Stomach smooth muscle (tissue), 2 donors: ENCODE results near the gene FOXF1.

ENCODE experiments used
- H3K27ac ChIP-seq: one replicate; pipeline ENCODE4 v1.7.0; 2013; ENCODE audit warnings: mild to moderate bottlenecking, low read length, inconsistent platforms
- H3K27me3 ChIP-seq, 2 donors: one replicate each; pipeline ENCODE4 v1.7.0; 2013; ENCODE audit warnings: low read length in 2 of 2; ENCODE audit not compliant: insufficient read depth in 2 of 2, control insufficient read depth in 1 of 2
- H3K36me3 ChIP-seq, 2 donors: one replicate each; pipeline ENCODE4 v1.7.0; 2013; ENCODE audit warnings: low read length in 2 of 2; ENCODE audit not compliant: control insufficient read depth in 2 of 2, insufficient read depth in 2 of 2
- H3K4me1 ChIP-seq: one replicate; pipeline ENCODE4 v1.7.0; 2013; ENCODE audit warnings: low read length; ENCODE audit not compliant: control insufficient read depth, insufficient read depth
- H3K4me3 ChIP-seq, 2 donors: one replicate each; pipeline ENCODE4 v1.7.0; 2013; ENCODE audit warnings: low read length in 2 of 2
- H3K9ac ChIP-seq, 2 donors: one replicate each; pipeline ENCODE4 v1.7.0; 2013; ENCODE audit warnings: low read length in 2 of 2, mild to moderate bottlenecking in 1 of 2
- H3K9me3 ChIP-seq, 2 donors: one replicate each; pipeline ENCODE4 v1.7.0; 2013; ENCODE audit warnings: low read length in 2 of 2; ENCODE audit not compliant: control insufficient read depth in 2 of 2
- donor health status: healthy.
- donor health status: Pancreatic carcinoma.

Gene FOXF1

DNA sequence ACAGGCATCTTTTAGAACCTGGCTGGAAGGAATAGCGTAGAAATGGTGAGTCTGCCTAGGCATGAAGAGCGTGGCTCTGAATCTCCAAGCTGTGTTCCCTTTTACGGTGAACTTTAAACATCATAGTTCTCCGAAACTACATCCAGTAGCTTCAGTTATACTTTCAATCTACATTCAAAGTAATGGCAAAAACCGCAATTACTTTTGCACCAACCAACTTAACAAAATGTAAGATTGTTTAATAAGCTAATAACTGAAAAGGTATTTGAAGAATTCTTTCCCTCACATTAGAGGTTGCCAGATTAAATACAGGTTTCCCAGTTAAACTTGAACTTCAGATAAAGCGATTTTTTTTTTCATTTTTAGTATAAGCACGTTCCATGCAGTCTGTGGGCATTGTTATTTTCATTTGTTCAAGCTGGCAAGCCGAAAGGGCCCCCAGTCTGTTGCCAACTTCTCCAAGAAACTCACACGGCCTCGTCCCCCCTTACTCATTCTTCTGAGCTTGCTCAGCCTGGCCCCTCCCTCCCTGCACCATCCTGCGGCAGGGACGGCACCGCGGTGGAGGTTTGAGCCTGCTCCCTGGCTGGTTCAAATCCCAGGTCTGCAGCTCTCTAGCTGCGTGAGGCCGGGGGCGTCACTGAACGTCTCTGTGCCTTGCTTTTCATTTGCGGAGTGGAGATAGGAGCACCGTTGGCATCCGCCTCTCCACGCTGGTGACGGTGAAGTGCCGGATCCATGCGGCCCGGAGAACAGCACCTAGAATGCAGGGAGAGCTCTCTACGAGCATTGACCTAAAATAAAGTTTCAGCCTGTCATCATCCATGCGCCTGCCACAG is 48.2 kb downstream of the FOXF1 start:
- Histone ChIP-seq H3K27me3 (peaks cover 14% of the 10 kb centered on the region in 2 donors), H3K4me1 (peaks cover 14% of the 10 kb centered on the region), H3K36me3 (no peaks in the 10 kb centered on the region), H3K27ac (no peak overlapping the region), H3K9me3 (no peaks in the 10 kb centered on the region), H3K4me3 (no peak overlapping the region), H3K9ac (no peak overlapping the region)

DNA sequence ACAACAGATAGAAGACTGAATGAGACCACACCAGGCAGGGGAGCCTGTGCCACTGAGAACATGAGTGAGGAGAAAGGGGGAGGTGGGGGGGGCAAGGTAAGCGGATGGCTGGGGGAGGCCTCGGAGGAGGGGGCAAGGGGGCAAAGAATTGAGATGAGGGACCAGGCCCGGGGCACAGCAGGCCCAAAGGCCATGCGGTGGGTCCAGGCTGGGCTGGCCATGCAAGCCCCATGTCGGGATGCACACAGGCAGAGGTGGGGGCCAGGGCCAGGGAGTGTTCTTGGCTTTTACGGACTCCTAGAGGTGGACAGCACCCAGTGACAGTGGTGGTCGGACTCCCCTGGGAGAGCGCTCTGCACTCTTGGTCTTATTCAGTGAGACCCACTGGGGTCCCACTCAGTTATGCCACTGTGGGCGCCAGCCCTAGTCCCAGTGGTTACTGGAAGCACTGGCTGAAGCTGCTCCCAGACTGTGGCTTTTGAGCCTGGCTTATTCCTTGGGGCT is 49.5 kb downstream of the FOXF1 start:
- Histone ChIP-seq H3K36me3 (no peaks in the 10 kb centered on the region), H3K27me3 (peaks cover 23 to 25% of the 10 kb centered on the region in 2 donors), H3K27ac (no peak overlapping the region), H3K4me1 (peaks cover 17% of the 10 kb centered on the region), H3K4me3 (no peak overlapping the region), H3K9me3 (no peaks in the 10 kb centered on the region), H3K9ac (no peak overlapping the region)

DNA sequence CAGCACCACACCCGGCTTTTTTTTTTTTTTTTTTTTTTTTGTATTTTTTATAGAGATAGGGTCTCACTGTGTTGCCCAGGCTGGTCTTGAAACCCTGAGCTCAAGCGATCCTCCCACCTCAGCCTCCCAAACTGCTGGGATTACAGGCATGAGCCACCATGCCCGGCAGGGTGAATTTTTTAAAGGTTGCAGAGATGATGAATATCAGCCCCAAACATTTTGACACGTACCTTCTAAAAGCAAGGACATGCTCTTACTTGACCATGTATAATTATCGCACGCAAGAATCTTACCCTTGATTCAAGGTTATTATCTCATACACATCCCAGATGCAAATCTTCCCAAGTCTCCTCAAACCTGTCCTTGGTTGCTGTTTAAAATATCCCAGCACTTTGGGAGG is 52.0 kb downstream of the FOXF1 start:
- no peaks in the 10 kb centered on the region for H3K36me3 ChIP-seq
- H3K9me3 ChIP-seq, result no peaks in the 10 kb centered on the region
- H3K4me3 ChIP-seq, result no peak overlapping the region
- H3K27me3 ChIP-seq, result peaks cover 38 to 46% of the 10 kb centered on the region in 2 donors
- peaks cover 20% of the 10 kb centered on the region for H3K4me1 ChIP-seq
- H3K9ac ChIP-seq, result no peak overlapping the region
- no peak overlapping the region for H3K27ac ChIP-seq

DNA sequence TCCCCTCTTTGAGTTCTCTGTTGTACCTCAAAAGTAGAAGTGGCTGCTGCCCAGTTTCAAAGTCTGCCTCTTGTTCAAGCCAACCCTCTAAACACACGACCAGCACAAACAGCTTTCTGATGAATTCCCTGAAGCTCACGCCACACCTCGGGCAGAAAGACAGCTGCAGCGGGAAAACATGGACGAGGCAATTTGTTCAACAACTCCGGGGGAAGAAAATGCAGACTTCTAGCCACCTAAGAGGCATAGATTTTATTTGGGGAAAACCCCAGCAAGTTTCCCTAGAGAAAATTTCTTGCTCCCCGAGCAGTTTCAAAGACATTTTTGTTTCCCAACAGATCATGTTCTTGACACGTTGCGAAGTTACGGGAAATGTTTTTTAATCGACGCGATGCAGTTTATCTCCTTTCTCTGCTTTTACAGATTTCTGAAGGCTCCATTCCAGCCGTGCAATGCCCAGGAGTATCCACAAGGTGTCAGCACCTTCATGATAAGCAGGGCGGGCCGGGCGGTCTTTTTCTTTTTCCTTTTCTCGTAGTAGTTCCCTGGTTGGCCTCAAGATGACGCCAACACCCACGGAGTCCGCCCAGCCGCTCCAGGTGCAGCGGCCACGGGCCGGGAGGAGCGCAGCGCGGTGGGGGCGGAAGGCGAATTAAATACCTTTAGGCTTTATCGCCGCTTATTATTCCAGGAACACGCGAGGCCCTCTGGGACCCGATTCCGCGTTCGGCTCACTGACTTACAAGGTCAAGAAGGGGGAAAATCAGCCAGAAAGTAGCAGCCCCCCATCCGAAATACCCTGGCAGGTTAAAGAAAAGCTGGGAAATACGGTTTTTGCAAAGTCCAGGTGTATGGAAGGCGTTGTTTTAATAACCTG is 53.4 kb downstream of the FOXF1 start:
- Histone ChIP-seq H3K9me3 (no peaks in the 10 kb centered on the region), H3K4me1 (peaks cover 20% of the 10 kb centered on the region), H3K36me3 (no peaks in the 10 kb centered on the region), H3K4me3 (peak overlapping the region in 1 of 2 donors; percentile 40), H3K9ac (peak overlapping the region in 1 of 2 donors; percentile 47), H3K27me3 (peaks cover 42 to 54% of the 10 kb centered on the region in 2 donors), H3K27ac (no peak overlapping the region)
